Small intestine (tissue), 7 donors: ENCODE results near the gene FCHO1. TPM values are rescaled to one million over a fixed set of nuclear protein-coding genes. Genes with fewer than 3 reads are reported as not detected.

Source experiments
- DNase-seq, 2 donors: peaks; one replicate each; pipeline versions ENCODE4 v3.0.0 to v3.0.0-alpha.2; 2013
- FAIRE-seq: peaks from 2 replicates; lab custom pipeline; 2012; peaks lifted over from hg19 to GRCh38; lab: Jason Lieb, UNC
- H3K27ac ChIP-seq, 3 donors: one replicate each; pipeline ENCODE4 v1.5.1; 2013; ENCODE audit warnings: low read length in 2 of 3, mild to moderate bottlenecking in 2 of 3, control low read depth in 1 of 3, inconsistent platforms in 1 of 3, low read depth in 1 of 3, moderate library complexity in 1 of 3
- H3K27me3 ChIP-seq, 3 donors: one replicate each; pipeline ENCODE4 v1.6.1; 2013; ENCODE audit warnings: low read length in 3 of 3, inconsistent platforms in 1 of 3; ENCODE audit not compliant: control insufficient read depth in 3 of 3, insufficient read depth in 3 of 3
- H3K36me3 ChIP-seq, 3 donors: one replicate each; pipeline ENCODE4 v1.6.1; 2013; ENCODE audit warnings: low read length in 3 of 3, inconsistent platforms in 1 of 3, low read depth in 1 of 3, mild to moderate bottlenecking in 1 of 3, moderate library complexity in 1 of 3; ENCODE audit not compliant: control insufficient read depth in 3 of 3, insufficient read depth in 2 of 3
- H3K4me1 ChIP-seq, 3 donors: one replicate each; pipeline ENCODE4 v1.6.1; 2013; ENCODE audit warnings: low read length in 2 of 3, inconsistent platforms in 1 of 3, low read depth in 1 of 3, mild to moderate bottlenecking in 1 of 3, moderate library complexity in 1 of 3; ENCODE audit not compliant: control insufficient read depth in 3 of 3, insufficient read depth in 2 of 3
- H3K4me3 ChIP-seq, 3 donors: one replicate each; pipeline ENCODE4 v1.5.1; 2013; ENCODE audit warnings: low read length in 3 of 3, control low read depth in 1 of 3, inconsistent platforms in 1 of 3, low read depth in 1 of 3, mild to moderate bottlenecking in 1 of 3, moderate library complexity in 1 of 3
- H3K9me3 ChIP-seq, 2 donors: one replicate each; pipeline ENCODE4 v1.6.1; 2013; ENCODE audit warnings: low read depth in 1 of 2, low read length in 1 of 2; ENCODE audit not compliant: control insufficient read depth in 2 of 2, insufficient read depth in 1 of 2
- WGBS, 3 donors: extraction: QIAGEN DNeasy Blood & Tissue Kit; methylation state at CpG; one replicate each; pipeline ENCODE4 v1.1.7; 2013; 5-methylcytosine and 5-hydroxymethylcytosine counted together
- polyA plus RNA-seq, 4 donors: library from polyadenylated mRNA; stranded (reverse) in 3 of 4; unstranded in 1 of 4; fragments of 200-250 nt in 3 of 4; fragments of 120-200 nt in 1 of 4; gene quantifications; one replicate each; pipeline versions ENCODE4 v1.2.1 to v1.2.3, GENCODE V29; 2013
- donor health status: healthy with polysubstance abuse.
- donor health status: control.
- donor health status: control.
- donor health status: Bipolar disorder and iron deficiency.
- donor health status: healthy.

FCHO1 gene
- polyA plus RNA-seq, 4 donors = 1.4 to 3.1 (median 2.2) TPM

DNA sequence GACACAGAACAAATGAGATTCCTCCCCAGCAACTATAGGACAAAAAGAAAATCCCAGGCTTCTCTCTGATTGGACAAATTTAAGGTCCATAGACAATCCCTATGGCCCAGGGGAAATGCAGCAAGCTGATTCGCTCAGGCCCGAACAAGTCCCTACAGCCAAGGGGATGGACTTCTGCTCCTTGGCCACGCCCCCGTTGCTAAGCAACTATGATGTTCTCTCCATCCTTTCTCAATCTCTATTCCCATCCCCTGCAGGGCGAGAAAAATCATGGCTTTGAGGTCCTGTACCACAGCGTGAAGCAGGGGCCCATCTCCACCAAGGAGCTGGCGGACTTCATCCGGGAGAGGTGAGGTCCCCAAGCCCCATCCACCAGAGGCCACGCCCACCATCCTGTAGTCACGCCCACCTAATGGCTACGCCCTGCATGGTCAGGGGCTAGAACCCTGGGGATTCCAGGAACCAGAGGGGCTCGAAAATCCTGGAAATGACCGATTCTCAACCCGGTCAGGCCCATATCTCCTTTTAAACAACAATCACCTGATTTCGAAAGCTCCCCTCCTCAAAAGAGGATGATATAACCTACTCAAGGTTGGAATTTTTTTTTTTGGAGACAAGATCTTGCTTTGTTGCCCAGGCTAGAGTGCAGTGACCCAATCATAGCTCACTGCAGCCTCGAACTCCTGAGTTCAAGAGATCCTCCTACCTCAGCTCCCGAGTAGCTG, 11.4 kb downstream of the FCHO1 start:
- no peak overlapping the region for H3K27ac ChIP-seq
- no peak for FAIRE-seq
- peaks cover 0 to 2% (median 0%) of the 10 kb centered on the region in 3 donors for H3K36me3 ChIP-seq
- peaks cover 0 to 7% (median 2%) of the 10 kb centered on the region in 3 donors for H3K4me1 ChIP-seq
- H3K9me3 ChIP-seq = no peaks in the 10 kb centered on the region
- peak; percentile 33 to 55 for DNase-seq
- H3K4me3 ChIP-seq = no peak overlapping the region
- 53 to 71% (median 62%) methylated on average over 17 of the region's 17 CpGs for WGBS, 3 donors
- no peaks in the 10 kb centered on the region for H3K27me3 ChIP-seq

- H3K27me3 ChIP-seq = no peaks in the 10 kb centered on the region
- WGBS, 3 donors = 81 to 91% (median 85%) methylated on average over 7 of the region's 7 CpGs
- peaks cover 0 to 2% (median 0%) of the 10 kb centered on the region in 3 donors for H3K36me3 ChIP-seq
- no peaks in the 10 kb centered on the region for H3K9me3 ChIP-seq
- no peak overlapping the region for H3K4me3 ChIP-seq
- FAIRE-seq = no peak
- peaks cover 0 to 7% (median 2%) of the 10 kb centered on the region in 3 donors for H3K4me1 ChIP-seq
- DNase-seq = no peak
- H3K27ac ChIP-seq = no peak overlapping the region
Observed at GRCh38 chr19:17764348-17764747, 13.1 kb downstream of the FCHO1 start.

DNA sequence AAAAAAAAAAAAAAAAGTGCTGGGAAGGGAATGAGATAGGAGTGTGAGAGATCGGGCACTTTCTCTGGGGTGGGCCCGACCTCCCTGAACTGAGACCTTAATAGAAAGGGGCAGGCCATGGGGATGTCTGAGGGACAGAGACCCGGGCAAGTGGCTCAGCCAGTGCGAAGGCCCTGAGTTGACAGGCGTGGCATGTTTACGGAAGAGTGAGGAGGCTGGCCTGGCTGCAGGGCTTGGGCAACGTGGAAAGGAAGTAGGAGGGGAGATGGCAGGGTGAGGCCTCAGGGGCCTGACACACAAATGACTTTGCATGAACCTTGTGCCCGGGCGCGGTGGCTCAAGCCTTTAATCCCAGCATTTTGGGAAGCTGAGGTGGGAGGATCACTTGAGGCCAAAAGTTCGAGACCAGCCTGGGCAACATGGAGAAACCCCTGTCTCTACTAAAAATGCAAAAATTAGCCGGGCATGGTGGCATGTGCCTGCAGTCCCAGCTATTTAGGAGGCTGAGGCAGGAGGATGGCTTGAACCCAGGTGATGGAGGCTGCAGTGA, 13.9 kb downstream of the FCHO1 start:
- Histone ChIP-seq H3K4me3 (no peak overlapping the region), H3K27ac (peak overlapping the region in 1 of 3 donors; percentile 82), H3K9me3 (no peaks in the 10 kb centered on the region), H3K4me1 (peaks cover 0 to 7% (median 2%) of the 10 kb centered on the region in 3 donors), H3K27me3 (no peaks in the 10 kb centered on the region), H3K36me3 (peaks cover 0 to 2% (median 0%) of the 10 kb centered on the region in 3 donors)
- peak; percentile 79 to 93 for DNase-seq
- no peak for FAIRE-seq
- 13 to 48% (median 42%) methylated on average over 12 of the region's 12 CpGs for WGBS, 3 donors

DNA sequence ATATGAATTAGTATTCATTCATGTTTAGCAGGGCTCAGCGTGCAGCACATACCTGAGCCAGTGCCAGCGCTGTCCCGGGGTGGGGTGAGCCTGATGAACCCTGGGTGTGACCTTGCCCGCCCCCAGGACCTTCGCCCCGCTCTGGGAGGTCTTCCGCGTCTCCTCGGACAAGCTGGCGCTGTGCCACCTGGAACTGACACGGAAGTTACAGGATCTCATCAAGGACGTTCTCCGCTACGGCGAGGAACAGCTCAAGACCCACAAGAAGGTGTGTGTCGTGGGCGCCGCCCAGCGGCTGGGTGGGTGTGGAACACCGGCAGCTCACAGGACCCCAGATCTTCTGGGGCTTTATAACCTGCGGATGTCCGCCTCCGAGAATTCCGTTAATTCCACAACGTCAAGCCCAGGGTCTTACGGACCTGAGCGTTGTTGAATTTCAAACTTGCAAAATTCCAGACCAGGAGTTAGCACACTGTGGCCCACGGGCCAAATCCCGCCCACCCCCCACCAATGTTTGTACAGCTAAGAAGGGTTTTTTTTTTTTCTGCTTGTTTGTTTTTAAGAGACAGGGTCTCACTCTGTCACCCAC, 15.4 kb downstream of the FCHO1 start:
- peak overlapping the region in 2 of 3 donors; percentile 34 to 81 for H3K27ac ChIP-seq
- WGBS, 3 donors = 12 to 22% (median 20%) methylated on average over 29 of the region's 29 CpGs

GRCh38 chr19:17767559-17767958, 16.3 kb downstream of the FCHO1 start:
- peaks cover 0 to 4% (median 0%) of the 10 kb centered on the region in 3 donors for H3K36me3 ChIP-seq
- H3K27me3 ChIP-seq = no peaks in the 10 kb centered on the region

More for the DNA sequence above, 15.4 kb downstream of the FCHO1 start:
- H3K4me3 ChIP-seq = peak overlapping the region in 1 of 3 donors; percentile 5
- FAIRE-seq (no peak), DNase-seq (peak; percentile 94 to 99)
- H3K9me3 ChIP-seq = no peaks in the 10 kb centered on the region
- H3K36me3 ChIP-seq = peaks cover 0 to 4% (median 0%) of the 10 kb centered on the region in 3 donors
- H3K4me1 ChIP-seq = peaks cover 0 to 7% (median 2%) of the 10 kb centered on the region in 3 donors
- H3K27me3 ChIP-seq = no peaks in the 10 kb centered on the region

DNA sequence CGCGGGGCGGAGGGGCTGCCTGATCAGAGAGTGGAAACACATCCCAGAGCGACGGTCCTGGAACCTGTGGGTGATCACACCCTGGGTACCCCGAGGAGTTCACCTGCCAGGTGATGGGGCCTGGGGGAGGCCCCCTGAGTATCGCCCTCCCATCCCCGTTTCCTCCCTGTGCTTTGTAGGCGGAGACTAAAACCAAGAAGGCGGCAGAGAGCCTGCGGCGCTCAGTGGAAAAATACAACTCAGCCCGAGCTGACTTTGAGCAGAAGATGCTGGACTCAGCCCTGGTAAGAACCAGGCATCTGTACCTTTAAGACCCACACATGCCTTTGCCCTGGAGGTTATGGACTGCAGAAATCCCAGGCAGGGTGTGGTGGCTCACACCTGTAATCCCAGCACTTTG, 19.3 kb downstream of the FCHO1 start:
- WGBS, 3 donors = 67 to 81% (median 75%) methylated on average over 12 to 13 of the region's 13 CpGs
- no peak overlapping the region for H3K4me3 ChIP-seq
- peaks cover 0 to 2% (median 0%) of the 10 kb centered on the region in 3 donors for H3K36me3 ChIP-seq
- no peak overlapping the region for H3K27ac ChIP-seq
- DNase-seq (no peak), FAIRE-seq (no peak)
- H3K27me3 ChIP-seq = no peaks in the 10 kb centered on the region
- H3K4me1 ChIP-seq = peaks cover 0 to 4% (median 0%) of the 10 kb centered on the region in 3 donors
- no peaks in the 10 kb centered on the region for H3K9me3 ChIP-seq

More at GRCh38 chr19:17767559-17767958, 16.3 kb downstream of the FCHO1 start:
- H3K9me3 ChIP-seq = no peaks in the 10 kb centered on the region
- no peak for FAIRE-seq
- no peak for DNase-seq
- peaks cover 0 to 7% (median 2%) of the 10 kb centered on the region in 3 donors for H3K4me1 ChIP-seq
- no peak overlapping the region for H3K27ac ChIP-seq
- H3K4me3 ChIP-seq = no peak overlapping the region
- 18 to 61% (median 52%) methylated on average over 1 of the region's 1 CpG for WGBS, 3 donors

- H3K4me3 ChIP-seq = no peak overlapping the region
- DNase-seq (no peak), FAIRE-seq (no peak)
- no peaks in the 10 kb centered on the region for H3K27me3 ChIP-seq
- no peaks in the 10 kb centered on the region for H3K4me1 ChIP-seq
- no peak overlapping the region for H3K27ac ChIP-seq
- no peaks in the 10 kb centered on the region for H3K9me3 ChIP-seq
- WGBS, 3 donors = 89 to 96% (median 94%) methylated on average over 4 of the region's 4 CpGs
- H3K36me3 ChIP-seq = peaks cover 0 to 2% (median 0%) of the 10 kb centered on the region in 3 donors
Observed at GRCh38 chr19:17772172-17772571, 20.9 kb downstream of the FCHO1 start.

DNA sequence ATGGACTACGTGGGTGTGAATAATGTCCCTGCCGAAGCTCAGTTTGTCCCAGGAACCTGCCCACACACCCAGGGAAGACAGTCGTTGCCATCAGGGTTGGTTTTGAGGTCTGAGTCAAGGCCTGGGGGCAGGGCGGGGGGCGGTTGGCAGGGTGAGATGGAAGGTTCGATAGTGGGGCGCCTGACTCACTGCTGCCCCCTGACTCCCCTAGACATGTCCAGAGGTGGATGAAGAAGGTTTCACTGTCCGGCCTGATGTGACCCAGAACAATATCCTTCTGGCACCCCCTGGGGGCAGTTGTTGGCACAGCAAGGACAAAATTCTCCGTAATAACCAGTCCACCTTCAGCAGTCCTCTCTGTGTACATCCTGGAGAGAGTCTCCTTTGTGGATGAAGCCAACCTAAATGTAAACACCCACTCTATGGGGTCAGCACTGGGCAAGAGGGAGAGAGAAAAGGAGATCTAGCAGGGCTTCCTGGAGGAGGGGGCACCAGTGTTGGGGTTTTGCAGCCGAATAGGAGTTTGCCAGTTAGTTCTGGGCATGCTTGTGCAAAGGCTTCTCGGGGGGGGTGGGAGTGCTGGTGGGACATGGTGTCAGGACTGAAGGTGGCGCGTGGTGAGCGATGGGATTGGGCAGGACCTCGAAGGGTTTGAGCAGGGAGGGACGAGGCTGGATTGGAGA, 24.1 kb downstream of the FCHO1 start:
- H3K36me3 ChIP-seq = peaks cover 0 to under 1% (median 0%) of the 10 kb centered on the region in 3 donors
- FAIRE-seq (no peak), DNase-seq (no peak)
- no peak overlapping the region for H3K4me3 ChIP-seq
- no peaks in the 10 kb centered on the region for H3K27me3 ChIP-seq
- H3K9me3 ChIP-seq = no peaks in the 10 kb centered on the region
- 63 to 67% (median 66%) methylated on average over 15 to 16 of the region's 16 CpGs for WGBS, 3 donors
- H3K4me1 ChIP-seq = peaks cover 0 to 11% (median 0%) of the 10 kb centered on the region in 3 donors
- H3K27ac ChIP-seq = no peak overlapping the region
